ENCODE measurements around the gene CEBPA. TPM values are rescaled to one million over a fixed set of nuclear protein-coding genes. Genes with fewer than 3 reads are reported as not detected.

Gene CEBPA
- total RNA-seq, 1 experiment from 2014 or later = 3.2 TPM

DNA sequence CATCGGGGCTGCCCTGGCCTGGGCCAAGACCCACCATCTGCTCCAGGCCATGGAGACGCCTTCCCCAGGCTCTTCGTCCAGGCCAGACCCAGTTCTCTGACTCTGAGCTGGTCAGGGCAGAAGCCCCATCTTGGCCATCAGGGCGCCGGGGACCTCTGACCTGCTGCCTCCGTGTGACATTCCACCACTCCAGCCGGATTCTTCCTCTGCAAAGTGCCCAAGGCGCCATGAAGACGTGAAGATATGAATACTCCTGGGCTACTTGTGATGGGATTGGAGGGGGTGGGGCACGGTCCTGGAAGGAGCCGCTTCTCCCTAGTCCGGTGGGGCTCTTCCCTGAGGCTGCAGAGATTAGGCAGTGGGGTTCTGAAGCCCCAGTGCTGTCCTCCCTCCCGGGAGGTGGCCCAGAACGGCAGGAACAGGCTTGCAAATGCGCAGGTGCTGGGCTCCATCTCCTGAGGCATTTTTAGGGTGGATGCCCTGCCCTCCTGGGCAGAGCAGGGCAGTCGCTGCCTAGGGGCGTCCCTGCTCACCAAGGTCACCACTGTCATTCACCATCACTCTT is 50.7 kb downstream of the CEBPA start:
- no peak for DNase-seq
- H4K91ac ChIP-seq (ENCODE audit: insufficient read length, low read depth, low read length) = no peak overlapping the region
- TF ChIP-seq, protein P1, sequence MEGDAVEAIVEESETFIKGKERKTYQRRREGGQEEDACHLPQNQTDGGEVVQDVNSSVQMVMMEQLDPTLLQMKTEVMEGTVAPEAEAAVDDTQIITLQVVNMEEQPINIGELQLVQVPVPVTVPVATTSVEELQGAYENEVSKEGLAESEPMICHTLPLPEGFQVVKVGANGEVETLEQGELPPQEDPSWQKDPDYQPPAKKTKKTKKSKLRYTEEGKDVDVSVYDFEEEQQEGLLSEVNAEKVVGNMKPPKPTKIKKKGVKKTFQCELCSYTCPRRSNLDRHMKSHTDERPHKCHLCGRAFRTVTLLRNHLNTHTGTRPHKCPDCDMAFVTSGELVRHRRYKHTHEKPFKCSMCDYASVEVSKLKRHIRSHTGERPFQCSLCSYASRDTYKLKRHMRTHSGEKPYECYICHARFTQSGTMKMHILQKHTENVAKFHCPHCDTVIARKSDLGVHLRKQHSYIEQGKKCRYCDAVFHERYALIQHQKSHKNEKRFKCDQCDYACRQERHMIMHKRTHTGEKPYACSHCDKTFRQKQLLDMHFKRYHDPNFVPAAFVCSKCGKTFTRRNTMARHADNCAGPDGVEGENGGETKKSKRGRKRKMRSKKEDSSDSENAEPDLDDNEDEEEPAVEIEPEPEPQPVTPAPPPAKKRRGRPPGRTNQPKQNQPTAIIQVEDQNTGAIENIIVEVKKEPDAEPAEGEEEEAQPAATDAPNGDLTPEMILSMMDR (conservative IDR thresholded peaks at IDR 0.05) = no peak

More for the DNA sequence above, 50.7 kb downstream of the CEBPA start:
- no peak overlapping the region for H2AFZ ChIP-seq (ENCODE audit: low read length)
- H3K14ac ChIP-seq (ENCODE audit: insufficient read depth, low read length) = no peak overlapping the region
- H2BK20ac ChIP-seq (ENCODE audit: low read depth, low read length, poor library complexity, severe bottlenecking) = no peak overlapping the region
- H3K36me3 Mint-ChIP-seq (ENCODE audit: insufficient read depth in 1 of 3, low read depth in 3 of 3) = no peaks in the 10 kb centered on the region
- H2AK5ac ChIP-seq (ENCODE audit: insufficient read length, low read length) = no peak overlapping the region
- H4K20me1 ChIP-seq (ENCODE audit: control insufficient read depth, insufficient read depth, insufficient read length) = no peaks in the 10 kb centered on the region
- no peak overlapping the region for H3K18ac ChIP-seq (ENCODE audit: insufficient read length, low read depth, low read length)
- no CpG with 5 or more reads among the region's 17 CpGs for WGBS (ENCODE audit: extremely low coverage, insufficient read length, low lambda C conversion rate)
- H2BK15ac ChIP-seq (ENCODE audit: low read depth, low read length) = no peak overlapping the region
- no peak overlapping the region for H3K27ac Mint-ChIP-seq
- no peak overlapping the region for H3K56ac ChIP-seq (ENCODE audit: insufficient read length, low read depth, low read length)
- H3K27me3 Mint-ChIP-seq (ENCODE audit: low read depth) = peaks cover 3% of the 10 kb centered on the region
- H3K79me2 ChIP-seq (ENCODE audit: insufficient read depth, low read length) = no peaks in the 10 kb centered on the region
- no peak overlapping the region for H4K5ac ChIP-seq (ENCODE audit: insufficient read length, low read depth, low read length)
- H3K4me2 ChIP-seq (ENCODE audit: insufficient read depth, insufficient read length, low read length) = no peak overlapping the region
- H3T11ph ChIP-seq (ENCODE audit: low read length) = no peak overlapping the region
- no peaks in the 10 kb centered on the region for H3K23me2 ChIP-seq (ENCODE audit: insufficient read length, low read depth, low read length, poor library complexity, severe bottlenecking)
- no peak overlapping the region for H3K4ac ChIP-seq (ENCODE audit: low read depth, low read length)
- H4K8ac ChIP-seq (replicated peaks; ENCODE audit: insufficient read length, low read depth, low read length) = no peak overlapping the region
- no peak overlapping the region for H3K23ac ChIP-seq (ENCODE audit: insufficient read length, low read depth, low read length)
- no peak overlapping the region for H2BK120ac ChIP-seq (ENCODE audit: low read depth, low read length, poor library complexity, severe bottlenecking)
- peaks cover 0 to 3% of the 10 kb centered on the region in 2 experiments; a peak in 2 of 4 replicates for H3K4me1 Mint-ChIP-seq
- H2BK12ac ChIP-seq (ENCODE audit: insufficient read length, low read depth, low read length) = no peak overlapping the region
- no peak overlapping the region for H3K27ac ChIP-seq (ENCODE audit: insufficient read length, low read depth, low read length)
- no peaks in the 10 kb centered on the region for H3K9me3 Mint-ChIP-seq
- no peak overlapping the region for H3K4me3 Mint-ChIP-seq
- no peaks in the 10 kb centered on the region for H3K27me3 ChIP-seq (ENCODE audit: insufficient read depth, low read length)
- H2BK5ac ChIP-seq (ENCODE audit: insufficient read length, low read length) = no peak overlapping the region
- H3K9me3 ChIP-seq (ENCODE audit: control insufficient read depth, low read depth, low read length) = no peaks in the 10 kb centered on the region
- no peak overlapping the region for H3K9ac ChIP-seq (ENCODE audit: extremely low read depth, insufficient read length, low read length)
- no peaks in the 10 kb centered on the region for H3K4me1 ChIP-seq (ENCODE audit: insufficient read depth, low read length)
- H3K79me1 ChIP-seq (ENCODE audit: insufficient read depth, low read depth, low read length, poor library complexity, severe bottlenecking) = no peaks in the 10 kb centered on the region

Measured in H9 (cell line).